Fibroblast of skin of right quadriceps (primary cell): Measurements from ENCODE around the gene SYS1.
A peak's percentile ranks its signal among the peaks of the same experiment; 100 is the strongest.

Experiments used
- DNase-seq: peaks from one replicate; pipeline ENCODE4 v3.0.0-alpha.2; 2013

The SYS1 gene

GRCh38 chr20:45358282-45359068 is 4.5 kb upstream of the SYS1 start:
- peak; percentile 72 for DNase-seq

GRCh38 chr20:45359069-45359405 is 3.9 kb upstream of the SYS1 start:
- DNase-seq = peak; percentile 40

GRCh38 chr20:45359406-45360148 is 3.4 kb upstream of the SYS1 start:
- DNase-seq = peak; percentile 53

GRCh38 chr20:45361793-45362192 is 1.2 kb upstream of the SYS1 start:
- DNase-seq = no peak

GRCh38 chr20:45363611-45364492 is 896 bp downstream of the SYS1 start:
- no peak for DNase-seq

- DNase-seq = no peak
These were observed 2.6 kb downstream of the SYS1 start for GRCh38 chr20:45365444-45365970.

GRCh38 chr20:45366192-45366591 is 3.2 kb downstream of the SYS1 start:
- DNase-seq = no peak

- no peak for DNase-seq
These were observed 3.7 kb downstream of the SYS1 start for GRCh38 chr20:45366631-45367030.

- DNase-seq = no peak
These were observed 4.2 kb downstream of the SYS1 start for GRCh38 chr20:45367126-45367525.

- DNase-seq = no peak
These were observed 5.4 kb downstream of the SYS1 start for GRCh38 chr20:45368221-45368980.

GRCh38 chr20:45370571-45371160 is 7.7 kb downstream of the SYS1 start:
- DNase-seq = no peak

- DNase-seq = no peak
These were observed 9.3 kb downstream of the SYS1 start for GRCh38 chr20:45372241-45372640.

- no peak for DNase-seq
These were observed 9.8 kb downstream of the SYS1 start for GRCh38 chr20:45372646-45373352.

GRCh38 chr20:45373353-45374100 is 10.6 kb downstream of the SYS1 start:
- peak; percentile 74 for DNase-seq

- no peak for DNase-seq
These were observed 11.1 kb downstream of the SYS1 start for GRCh38 chr20:45374101-45374467.

GRCh38 chr20:45374966-45375365 is 12.0 kb downstream of the SYS1 start:
- no peak for DNase-seq

- DNase-seq = no peak
These were observed 14.3 kb downstream of the SYS1 start for GRCh38 chr20:45377269-45377668.

GRCh38 chr20:45378191-45378590 is 15.2 kb downstream of the SYS1 start, which contains the start of gene TP53TG5:
Gene TP53TG5 (minus strand): TSS chr20:45378325. CDS start chr20:45378236, 89 bp downstream.
- DNase-seq = no peak

- no peak for DNase-seq
These were observed 24.3 kb downstream of the SYS1 start for GRCh38 chr20:45387274-45387673.

- no peak for DNase-seq
These were observed 28.0 kb downstream of the SYS1 start for GRCh38 chr20:45390931-45391330.
